GM12878 (cell line): ENCODE data around the gene PSMB7.

Experiments
- ATF3 ChIP-seq: IDR thresholded peaks from 2 replicates; pipeline ENCODE4 v1.6.1; 2011; ENCODE audit warnings: low read depth, mild to moderate bottlenecking, low read length, moderate library complexity, borderline replicate concordance; ENCODE audit errors: extremely low read depth
- BHLHE40 ChIP-seq, 2 experiments: fragments of 450-650 bp in 1 of 2; IDR thresholded peaks; 2 replicates each; pipeline ENCODE4 v1.6.1; 2011 to 2017; ENCODE audit warnings: low read depth in 2 of 2, borderline replicate concordance in 1 of 2, improper control_type of control experiment in 1 of 2, low read length in 1 of 2, mild to moderate bottlenecking in 1 of 2
- CTCF ChIP-seq, 3 experiments: IDR thresholded peaks in 2 of 3; conservative IDR thresholded peaks in 1 of 3; 2 replicates each; pipeline ENCODE4 v1.5.1; 2011; ENCODE audit warnings: low read depth in 3 of 3, low read length in 3 of 3, mild to moderate bottlenecking in 3 of 3, control low read depth in 2 of 3, moderate library complexity in 2 of 3, inconsistent platforms in 1 of 3, mixed read lengths in 1 of 3; ENCODE audit not compliant: control insufficient read depth in 2 of 3, insufficient read depth in 1 of 3; ENCODE audit errors: extremely low read depth in 1 of 3
- CUX1 ChIP-seq: IDR thresholded peaks from 2 replicates; pipeline ENCODE4 v1.6.1; 2012; ENCODE audit warnings: improper control_type of control experiment, low read depth, low read length; ENCODE audit not compliant: insufficient replicate concordance
- FOXM1 ChIP-seq: IDR thresholded peaks from 2 replicates; pipeline ENCODE4 v1.6.1; 2012; ENCODE audit warnings: low read depth, mild to moderate bottlenecking, inconsistent platforms, low read length, moderate library complexity
- GATAD2B ChIP-seq: fragments of 450-650 bp; conservative IDR thresholded peaks from 2 replicates; pipeline ENCODE4 v1.6.1; 2017; ENCODE audit warnings: low read depth, mild to moderate bottlenecking, moderate library complexity
- MYC ChIP-seq: IDR thresholded peaks from 2 replicates; pipeline ENCODE4 v1.6.1; 2011; ENCODE audit warnings: mild to moderate bottlenecking, low read length, moderate library complexity, inconsistent platforms; ENCODE audit not compliant: insufficient read depth, insufficient replicate concordance, insufficient read length, severe bottlenecking
- PRDM15 ChIP-seq: fragments of 450-650 bp; formaldehyde crosslinking; IDR thresholded peaks from 2 replicates; pipeline ENCODE4 v1.4.0; 2020; ENCODE audit warnings: mild to moderate bottlenecking, moderate library complexity
- RAD21 ChIP-seq: IDR thresholded peaks from 2 replicates; pipeline ENCODE4 v1.6.1; 2011; ENCODE audit warnings: mild to moderate bottlenecking, low read depth, low read length, moderate library complexity; ENCODE audit not compliant: insufficient read depth
- SIN3A ChIP-seq: IDR thresholded peaks from 2 replicates; pipeline ENCODE4 v1.6.1; 2012; ENCODE audit warnings: low read depth, low read length, improper control_type of control experiment
- TAF1 ChIP-seq: IDR thresholded peaks from 2 replicates; pipeline ENCODE4 v1.6.1; 2011; ENCODE audit warnings: mild to moderate bottlenecking, low read depth, low read length, borderline replicate concordance
- USF2 ChIP-seq: IDR thresholded peaks from 2 replicates; pipeline ENCODE4 v1.6.1; 2011; ENCODE audit warnings: low read depth, low read length, improper control_type of control experiment, borderline replicate concordance

- TF ChIP-seq GATAD2B (no peak), TAF1 (no peak), CTCF (IDR thresholded peaks at IDR 0.05 in 2 of 3, conservative IDR thresholded peaks at IDR 0.05 in 1 of 3; ENCODE audit: control insufficient read depth in 2 of 3, extremely low read depth in 1 of 3, insufficient read depth in 1 of 3, low read depth in 3 of 3, low read length in 3 of 3) (no peak), ATF3 (no peak), CUX1 (no peak), USF2 (no peak), PRDM15 (CRISPR knock-in tag) (no peak), SIN3A (no peak), BHLHE40 (IDR thresholded peaks at IDR 0.05; ENCODE audit: borderline replicate concordance in 1 of 2, low read depth in 2 of 2, low read length in 1 of 2) (no peak), FOXM1 (no peak), MYC (no peak), RAD21 (no peak)
Measured at GRCh38 chr9:124373386-124373785, 41.9 kb downstream of the PSMB7 start.
